OCI-M1 (cell line): ENCODE results near the gene FBXL19.
"Not testable (repeated sequence)": the region's sequence is repeated elsewhere in the genome, so short reads cannot be mapped to it uniquely, and the experiment has no call there.

ENCODE experiments used
- DNase-seq: peaks from one replicate; lab custom pipeline; 2025; lab: John Stamatoyannopoulos, UW

The FBXL19 gene

DNA sequence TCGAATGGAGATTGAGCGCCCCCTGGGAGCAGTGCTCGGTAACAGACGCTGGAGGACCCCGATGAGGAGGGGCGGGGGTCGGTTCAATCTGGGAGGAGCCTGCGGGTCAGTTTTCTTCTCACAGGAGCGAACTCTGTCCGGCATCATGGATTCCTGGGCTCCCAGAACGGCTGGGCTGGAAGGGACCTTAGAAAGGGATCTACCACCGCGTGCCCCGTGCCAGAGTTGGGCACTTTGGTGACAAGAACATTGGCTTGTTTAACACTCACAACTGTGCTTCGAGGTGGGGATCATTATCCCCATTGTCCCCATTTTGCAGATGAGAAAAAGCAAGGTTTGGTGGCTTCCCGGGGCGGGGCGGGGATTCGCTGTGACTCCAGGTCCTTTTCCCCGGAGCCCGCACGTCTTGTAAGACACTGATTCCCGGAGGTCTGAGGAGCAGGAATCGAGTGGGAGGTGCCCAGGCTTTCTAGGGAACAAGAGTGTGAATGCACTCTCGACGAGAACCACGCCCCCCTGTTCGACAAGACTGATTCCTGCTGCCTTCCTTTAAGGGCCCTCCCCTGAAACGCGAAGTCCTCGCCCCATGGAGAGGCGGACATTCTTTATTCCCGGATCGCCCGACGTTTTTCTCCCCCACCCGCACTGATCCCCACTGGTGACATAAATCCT is 1.5 kb upstream of the FBXL19 start:
- peak; percentile 96 for DNase-seq

DNA sequence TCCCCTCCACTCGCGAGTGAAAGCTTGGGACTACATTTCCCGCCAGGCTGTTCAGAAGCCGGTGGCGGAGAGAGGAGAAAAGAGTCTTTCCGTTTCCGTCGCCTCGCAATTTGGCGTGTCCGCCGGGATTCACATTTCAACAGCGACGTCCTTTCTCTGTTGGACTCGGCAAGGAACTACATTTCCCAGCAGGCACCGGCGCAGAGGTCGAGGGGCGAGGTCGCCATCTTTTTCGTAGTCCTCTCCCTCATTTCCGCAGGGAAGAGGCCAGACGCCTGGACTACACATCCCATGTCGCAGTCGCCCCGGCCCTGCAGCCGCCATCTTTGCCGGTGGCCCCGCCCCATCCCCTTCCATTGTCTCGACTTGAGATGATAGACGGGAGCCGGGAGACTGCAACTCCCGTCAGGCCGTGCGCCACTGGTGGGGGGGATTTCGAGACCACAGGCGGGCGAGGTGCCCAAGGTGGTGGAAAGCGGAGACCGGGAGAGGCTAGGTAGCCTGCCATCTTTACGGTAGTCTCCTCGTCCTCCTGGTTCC is 882 bp upstream of the FBXL19 start:
- peak; percentile 100 for DNase-seq

DNA sequence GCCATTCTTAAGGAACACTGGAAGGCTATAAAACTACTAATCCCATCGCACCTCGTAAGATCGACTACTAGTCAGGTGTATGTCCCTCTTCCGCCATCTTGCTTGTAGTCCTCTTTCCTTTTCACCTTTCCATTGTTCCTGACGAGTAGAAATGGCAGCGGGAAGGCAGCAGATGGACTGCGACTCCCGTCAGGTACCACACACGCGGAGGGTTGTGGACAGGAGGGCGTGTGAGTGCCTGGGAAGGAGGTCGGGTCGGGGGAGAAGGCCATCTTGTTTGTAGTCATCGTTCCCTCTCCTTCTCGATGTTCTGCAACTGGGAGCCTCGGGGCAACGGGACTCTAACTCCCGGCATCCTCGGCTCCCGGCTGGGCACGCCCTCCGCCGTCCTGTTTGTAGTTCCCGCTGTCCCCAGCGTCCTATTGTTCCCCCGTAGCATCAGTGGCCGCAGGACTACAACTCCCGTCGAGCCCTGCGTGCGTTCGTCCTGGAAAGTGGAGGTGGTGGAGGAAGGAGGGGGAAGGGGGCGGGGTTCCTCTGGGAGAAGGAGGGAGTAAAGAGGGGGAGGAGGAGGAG is 324 bp upstream of the FBXL19 start:
- DNase-seq: peak; percentile 100

DNA sequence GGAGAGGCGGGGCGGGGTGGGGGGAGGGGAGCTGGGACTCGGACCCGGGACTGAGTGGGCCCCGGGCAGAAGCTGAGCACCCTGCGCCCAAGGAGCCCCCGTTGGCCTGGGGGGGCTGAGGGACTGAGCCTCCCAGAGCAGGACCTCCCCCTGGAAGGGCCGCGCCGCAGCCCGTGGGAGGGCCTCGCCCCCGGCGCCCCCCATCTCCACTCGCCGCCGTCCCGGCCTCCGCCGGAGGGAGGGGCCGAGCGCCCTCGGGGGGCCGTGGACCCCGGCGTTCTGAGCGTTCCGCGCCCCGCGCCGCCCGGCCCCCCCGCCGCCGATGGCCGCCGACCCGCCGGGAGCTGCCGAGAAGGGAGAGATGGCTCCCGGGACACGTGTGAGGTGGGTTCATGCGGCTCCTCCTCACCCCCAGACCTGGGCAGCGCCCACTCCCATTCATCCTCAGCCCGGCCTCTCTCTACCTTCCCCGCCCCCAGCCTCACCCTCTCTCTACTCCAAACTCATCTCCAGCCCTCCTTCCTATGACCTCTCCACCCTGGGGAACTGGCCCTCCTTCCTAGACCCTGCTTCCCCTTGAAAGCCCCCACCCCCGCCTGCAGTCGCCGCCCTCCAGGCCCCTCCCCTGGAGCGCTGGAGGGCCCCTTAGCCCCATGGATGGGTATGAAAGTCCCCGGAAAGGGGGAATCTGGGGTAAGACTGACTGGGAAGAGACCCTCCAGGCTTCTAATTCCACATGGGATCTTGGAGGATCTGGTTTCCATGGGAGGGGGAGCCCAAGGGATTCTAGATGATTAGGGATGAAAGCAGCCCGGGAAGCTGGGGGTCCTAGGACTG is 922 bp downstream of the FBXL19 start:
- DNase-seq: peak; percentile 29

DNA sequence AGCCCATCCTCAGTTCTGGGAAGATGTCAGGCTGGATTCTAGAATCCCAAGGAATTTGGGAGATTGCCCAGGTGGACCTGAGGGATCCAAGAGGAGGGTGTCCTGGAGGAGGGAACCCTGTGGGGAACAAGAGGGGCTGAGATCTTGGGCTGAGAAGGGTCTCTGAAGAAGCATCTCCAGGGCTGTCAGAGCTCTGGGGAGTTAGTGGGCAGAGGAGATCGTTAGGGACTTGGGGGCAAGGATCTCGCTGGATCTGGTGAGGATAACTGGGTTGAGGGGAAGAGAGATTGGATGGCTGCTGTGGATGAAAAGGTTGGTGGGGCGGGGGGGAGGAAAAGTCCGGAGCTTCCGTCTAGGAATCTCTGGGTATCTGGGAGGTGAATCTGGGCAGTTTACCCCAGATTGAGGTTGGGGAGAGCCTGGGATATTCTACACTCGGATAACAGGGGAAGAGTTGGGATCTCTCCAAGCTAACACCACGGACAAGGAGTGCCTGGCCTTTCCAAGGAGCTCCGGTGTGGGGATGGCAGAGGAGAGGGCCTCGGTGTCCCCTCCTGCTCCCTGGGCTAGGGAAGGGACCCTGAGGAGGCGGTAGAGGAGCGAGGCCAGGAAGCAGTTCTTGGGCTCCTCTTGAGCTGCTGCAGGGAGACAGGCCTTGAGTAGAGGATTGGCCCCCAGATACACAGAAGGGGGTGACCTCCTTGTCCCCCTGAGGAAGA is 1.7 kb downstream of the FBXL19 start:
- DNase-seq: no peak

DNA sequence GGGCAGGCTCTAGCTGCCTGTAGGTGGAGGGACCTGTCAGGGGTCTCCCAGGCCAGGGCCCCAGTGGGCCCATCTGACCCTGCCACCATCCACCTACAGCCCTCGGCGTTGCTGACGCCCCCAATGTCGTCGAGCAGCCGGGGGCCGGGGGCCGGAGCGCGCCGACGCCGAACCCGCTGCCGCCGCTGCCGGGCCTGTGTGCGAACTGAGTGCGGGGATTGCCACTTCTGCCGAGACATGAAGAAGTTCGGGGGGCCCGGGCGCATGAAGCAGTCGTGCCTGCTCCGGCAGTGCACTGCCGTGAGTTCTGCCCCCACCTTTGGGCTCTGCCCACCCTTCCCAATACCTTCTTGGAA is 2.2 kb downstream of the FBXL19 start:
- DNase-seq: no peak

DNA sequence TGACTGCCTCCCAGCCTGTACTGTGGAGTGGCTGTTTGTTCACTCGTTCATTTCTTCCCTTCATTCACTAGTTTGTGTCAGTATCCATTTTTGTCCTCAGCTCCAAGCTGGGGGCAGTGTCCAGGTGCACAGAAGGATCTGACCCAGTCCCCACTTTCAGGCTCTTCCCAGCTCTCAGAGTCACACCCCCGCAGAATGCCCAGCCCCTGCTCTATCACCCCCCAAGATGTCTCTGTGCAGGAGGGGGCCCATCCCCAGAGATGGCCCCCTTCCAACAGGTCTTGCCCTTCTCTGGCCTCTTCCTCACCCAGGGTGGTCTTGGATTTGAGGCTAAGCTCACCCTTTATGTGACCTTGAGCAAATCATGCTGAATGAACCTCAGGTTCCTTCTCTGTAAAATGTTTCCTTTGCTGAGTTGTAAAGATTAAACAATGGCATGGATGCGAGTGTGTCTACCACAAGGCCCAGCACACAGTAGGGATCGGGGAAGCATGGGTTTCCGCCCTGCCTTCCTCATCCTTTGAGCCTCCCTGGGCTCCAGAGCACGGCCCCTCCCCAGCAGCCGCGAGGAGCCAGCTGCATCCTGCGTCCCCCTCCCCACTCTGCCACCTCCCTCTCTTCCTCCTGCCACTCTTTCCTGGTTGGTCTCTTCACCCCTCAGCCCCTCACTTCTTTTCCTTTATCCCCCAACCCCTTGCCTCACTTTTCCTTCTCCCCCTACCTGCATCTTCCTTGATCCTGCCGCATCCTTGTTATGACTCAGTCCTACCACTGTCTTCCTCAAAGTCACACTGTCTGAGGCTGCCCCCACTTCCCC is 2.8 kb downstream of the FBXL19 start:
- DNase-seq: no peak

DNA sequence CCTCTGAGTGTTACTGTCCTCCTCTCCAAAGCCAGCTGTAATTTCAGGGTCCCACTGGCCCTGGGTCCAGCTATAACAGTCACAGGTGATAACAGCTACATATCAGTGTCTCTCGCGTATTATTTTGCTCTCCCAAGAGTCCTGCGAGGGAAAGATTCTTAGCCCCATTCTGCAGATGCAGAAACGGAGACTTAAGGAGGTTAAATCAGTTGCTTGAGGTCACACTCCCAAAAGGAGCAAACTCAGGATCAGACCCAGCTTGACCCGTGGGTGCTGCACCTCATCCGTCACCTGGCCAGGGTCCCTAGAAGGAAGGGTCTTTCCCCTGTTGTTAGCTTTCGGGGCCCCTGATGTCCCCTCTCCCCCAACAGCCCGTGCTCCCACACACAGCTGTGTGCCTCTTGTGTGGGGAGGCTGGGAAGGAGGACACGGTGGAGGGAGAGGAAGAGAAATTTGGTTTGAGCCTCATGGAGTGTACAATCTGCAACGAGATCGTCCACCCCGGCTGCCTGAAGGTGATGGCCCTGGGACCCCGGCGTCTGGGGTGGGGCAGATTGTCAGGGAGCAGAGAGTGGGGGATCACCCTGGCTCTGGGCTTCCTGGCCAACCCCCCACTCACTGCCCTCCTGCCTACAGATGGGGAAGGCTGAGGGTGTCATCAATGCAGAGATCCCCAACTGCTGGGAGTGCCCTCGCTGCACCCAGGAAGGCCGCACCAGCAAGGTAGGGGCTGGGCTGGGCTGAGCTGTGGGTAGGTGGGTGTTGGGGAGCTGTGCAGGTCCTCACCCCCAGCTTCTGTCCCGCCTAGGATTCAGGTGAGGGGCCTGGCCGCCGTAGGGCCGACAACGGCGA is 3.8 kb downstream of the FBXL19 start:
- DNase-seq: no peak

DNA sequence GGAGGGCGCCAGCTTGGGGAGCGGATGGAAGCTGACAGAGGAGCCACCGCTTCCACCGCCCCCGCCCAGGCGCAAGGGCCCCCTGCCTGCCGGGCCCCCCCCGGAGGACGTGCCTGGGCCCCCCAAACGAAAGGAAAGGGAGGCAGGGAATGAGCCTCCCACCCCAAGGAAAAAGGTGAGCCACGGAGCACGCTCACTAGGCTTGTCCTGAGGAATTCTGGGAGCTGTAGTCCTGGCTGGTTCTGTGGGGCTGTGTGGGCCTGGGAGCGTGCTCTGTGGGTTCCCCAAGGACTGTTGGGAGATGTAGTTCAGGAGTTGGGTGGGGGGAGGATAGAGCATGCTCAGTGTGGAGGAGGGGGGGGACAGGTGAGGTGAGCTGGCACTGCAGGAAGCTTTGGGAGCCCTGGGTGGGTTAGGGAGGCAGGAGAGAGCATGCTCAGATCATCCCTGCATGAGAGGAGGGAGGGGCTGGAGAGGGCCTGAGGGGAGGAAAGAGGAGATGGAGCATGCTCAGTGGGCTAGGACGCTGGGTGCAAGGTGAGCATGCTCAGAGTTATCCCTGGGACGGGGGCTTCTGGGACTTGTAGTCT is 4.5 kb downstream of the FBXL19 start:
- peak; percentile 47 for DNase-seq

DNA sequence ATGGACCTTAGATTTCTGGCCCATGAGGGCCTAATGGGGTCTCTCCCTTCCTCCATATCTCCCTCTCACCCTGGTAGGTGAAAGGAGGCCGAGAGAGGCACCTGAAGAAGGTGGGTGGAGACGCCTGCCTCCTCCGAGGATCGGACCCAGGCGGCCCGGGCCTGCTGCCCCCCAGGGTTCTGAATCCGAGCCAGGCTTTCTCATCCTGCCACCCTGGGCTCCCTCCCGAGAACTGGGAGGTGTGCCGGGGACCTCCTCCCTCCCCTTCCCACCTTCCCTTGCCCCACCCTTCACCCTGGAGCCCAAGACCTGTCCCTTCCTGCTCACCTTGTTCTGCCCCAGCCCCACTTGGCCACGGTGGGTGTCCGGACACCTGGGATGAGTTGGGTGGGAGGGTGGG is 5.0 kb downstream of the FBXL19 start:
- DNase-seq: no peak

DNA sequence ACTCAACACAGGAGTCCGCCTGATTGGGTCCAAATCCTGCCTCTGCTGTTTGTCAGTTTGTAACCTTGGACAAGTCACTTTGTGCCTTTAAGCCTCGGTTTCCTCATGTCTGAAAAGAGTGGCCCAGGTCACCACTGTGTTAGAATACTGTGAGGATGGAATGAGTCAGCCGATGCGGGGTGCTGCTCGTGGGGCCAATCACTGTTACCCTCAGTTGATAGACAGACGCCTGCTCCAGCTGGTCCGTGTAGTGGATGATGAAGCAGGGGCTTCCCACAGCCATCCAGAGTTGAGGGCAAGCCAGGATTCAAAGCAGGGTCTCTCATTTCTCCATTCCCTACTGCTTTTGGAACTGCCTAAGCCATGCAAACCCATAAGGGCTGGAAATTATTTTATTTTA is 5.8 kb downstream of the FBXL19 start:
- DNase-seq: no peak

DNA sequence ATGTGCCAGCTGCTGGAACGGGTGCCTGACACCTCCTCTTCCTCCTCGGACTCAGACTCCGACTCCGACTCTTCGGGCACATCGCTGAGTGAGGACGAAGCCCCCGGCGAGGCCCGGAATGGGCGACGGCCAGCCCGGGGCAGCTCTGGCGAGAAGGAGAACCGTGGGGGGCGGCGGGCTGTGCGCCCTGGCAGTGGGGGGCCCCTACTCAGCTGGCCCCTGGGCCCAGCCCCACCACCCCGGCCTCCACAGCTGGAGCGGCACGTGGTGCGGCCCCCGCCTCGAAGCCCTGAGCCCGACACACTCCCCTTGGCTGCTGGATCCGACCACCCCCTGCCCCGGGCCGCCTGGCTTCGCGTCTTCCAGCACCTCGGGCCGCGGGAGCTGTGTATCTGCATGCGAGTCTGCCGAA is 6.8 kb downstream of the FBXL19 start:
- no peak for DNase-seq

DNA sequence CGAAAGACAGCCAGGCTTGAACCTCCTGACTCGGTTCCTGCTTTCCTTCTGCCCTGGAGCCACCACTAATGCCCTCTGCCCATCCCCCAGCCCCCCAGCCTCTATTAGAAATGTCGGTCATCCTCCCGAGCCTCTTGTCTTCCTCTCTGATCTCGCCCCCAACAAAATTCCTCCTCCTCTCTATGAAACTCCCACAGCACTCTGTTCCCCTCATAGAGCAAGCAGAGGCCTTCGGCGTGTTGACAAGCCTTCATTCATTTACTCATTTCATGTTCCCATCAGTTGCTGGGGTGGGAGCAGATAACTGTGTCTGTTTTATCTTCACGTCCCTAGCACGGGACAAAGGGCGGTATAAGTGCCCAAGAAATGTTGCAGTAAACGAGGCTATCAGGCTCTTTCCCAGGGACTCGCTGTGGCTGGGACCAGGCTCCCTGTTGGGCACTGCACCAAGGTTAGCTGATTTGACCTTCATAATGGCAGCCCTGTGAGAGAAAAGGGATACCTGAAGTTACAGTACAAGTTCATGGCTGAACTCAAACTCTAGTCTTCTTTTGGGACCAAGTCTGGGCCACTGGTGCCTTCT is 7.8 kb downstream of the FBXL19 start:
- no peak for DNase-seq

DNA sequence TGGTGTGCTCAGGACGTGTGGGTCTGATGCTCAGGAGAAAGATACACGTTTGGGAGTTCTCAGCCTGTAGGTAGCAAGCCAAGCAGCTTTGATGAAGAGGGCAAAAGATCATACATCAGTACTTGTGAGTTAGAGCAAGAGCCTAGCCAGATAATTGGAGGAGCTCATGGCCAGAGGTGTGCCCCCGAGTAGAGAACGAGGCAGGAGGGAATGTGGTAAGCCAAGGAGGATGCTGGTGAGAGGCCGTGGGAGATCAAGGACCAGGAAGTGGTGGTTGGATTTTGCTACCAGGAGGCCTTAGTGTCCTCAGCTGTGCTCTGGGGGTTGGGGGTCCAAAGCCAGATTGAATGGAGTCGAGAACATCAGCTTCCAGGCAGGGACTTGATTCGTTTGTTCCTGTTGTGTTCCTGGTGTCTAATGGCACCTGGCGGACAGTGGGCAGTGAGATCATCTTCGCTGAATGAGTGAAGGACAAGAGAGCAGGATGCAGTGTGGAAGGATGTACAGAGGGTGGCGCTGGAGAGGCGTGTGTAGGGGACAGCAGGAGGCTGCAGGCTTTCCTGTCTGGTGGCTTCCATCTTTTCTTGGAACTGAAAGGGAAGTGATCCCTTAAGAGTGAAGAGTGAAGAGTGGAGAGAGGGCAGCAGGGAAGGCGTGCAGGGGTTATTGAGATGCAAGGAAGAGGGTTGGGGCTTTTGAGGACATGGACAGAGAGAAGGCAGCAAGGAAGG is 11.6 kb downstream of the FBXL19 start:
- DNase-seq: peak; percentile 83

DNA sequence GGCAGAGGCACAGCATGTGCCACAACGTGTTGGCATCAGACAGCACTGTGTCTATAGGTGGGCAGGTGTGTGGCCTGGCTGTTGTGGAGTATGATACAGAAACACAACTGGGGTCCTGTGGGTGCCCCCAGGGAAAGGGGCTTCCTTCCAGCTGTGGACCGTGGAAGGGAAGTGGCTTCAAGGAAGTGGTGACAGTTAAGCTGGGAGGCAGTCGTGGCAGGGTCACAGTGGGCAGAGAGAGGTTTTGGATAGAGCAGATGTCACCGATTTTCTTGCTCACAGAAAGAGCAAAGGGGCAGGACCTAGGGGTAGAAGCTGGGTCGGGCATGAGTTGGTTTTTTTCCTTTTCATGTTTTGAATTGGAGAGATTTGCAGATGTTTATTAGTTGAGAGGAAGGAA is 14.3 kb downstream of the FBXL19 start:
- no peak for DNase-seq

DNA sequence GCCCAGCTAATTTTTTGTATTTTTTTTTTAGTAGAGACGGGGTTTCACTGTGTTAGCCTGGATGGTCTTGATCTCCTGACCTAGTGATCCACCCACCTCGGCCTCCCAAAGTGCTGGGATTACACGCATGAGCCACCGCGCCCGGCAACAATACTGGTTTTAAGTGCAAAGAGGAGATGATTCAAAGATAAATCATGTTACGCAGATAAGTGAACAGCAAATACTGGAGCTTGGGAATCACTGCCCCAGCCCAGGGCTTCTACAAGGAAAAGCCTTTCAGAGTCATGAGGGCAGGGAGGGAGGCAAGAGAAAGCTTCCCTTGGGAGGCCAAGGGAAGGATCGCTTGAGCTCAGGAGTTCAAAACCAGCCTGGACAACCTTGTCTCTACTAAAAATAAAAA is 16.2 kb downstream of the FBXL19 start:
- DNase-seq: not testable (repeated sequence)

DNA sequence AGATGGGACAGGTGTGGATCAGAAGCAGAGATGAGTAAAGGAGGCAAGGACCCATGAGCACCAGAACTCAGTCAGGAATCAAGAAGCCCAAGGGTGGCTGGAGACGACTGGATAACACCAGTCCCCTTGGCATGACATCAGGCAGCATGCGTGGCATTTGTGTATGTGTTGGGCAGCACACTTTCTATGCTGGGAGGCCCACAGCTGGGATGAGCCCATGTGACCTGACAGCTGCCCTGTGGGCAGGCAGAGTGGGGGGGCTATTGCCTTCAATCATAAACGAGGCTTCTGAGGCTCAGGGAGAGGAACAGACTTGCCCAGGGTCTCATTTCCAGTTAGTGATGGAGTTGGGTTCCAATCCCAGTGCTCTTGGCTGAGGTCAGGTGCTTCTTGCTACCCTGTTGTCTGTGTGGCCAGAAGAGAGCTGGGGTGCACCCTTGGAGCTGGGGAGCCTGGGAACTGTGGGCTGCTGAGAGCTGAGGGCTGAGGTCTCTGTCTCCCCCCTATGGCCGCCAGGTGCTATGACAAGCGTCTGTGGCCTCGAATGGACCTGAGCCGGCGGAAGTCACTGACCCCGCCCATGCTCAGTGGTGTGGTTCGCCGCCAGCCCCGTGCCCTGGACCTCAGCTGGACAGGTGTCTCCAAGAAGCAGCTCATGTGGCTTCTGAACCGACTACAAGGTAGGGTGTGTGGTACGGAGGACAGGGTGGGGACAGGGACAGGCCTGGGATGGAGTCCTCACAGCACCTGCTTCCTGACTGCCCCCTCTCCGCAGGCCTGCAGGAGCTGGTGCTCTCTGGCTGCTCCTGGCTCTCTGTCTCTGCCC is 18.4 kb downstream of the FBXL19 start:
- peak; percentile 86 for DNase-seq

DNA sequence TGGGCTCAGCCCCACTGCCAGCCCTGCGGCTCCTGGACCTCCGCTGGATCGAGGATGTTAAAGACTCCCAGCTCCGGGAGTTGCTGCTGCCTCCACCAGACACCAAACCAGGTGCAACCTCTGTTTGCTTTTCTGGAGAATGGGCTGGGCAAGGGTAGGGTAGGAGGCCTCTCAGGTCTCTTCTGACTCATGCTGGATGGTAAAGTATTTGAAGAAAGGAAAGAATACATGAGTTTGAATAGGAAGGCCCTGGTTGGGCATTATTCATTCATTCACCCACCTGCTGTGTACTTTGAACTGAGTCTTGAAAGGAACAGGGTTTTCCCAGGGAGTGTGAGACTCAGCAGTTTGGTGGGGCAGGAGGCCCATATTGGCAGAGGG is 19.0 kb downstream of the FBXL19 start:
- DNase-seq: no peak
